Mammary epithelial cell (primary cell): ENCODE results near the gene RBL1.

ENCODE experiments used
- CTCF ChIP-seq, 2 donors: IDR thresholded peaks in 1 of 2; conservative IDR thresholded peaks in 1 of 2; 2 replicates each; pipeline ENCODE4 v1.5.1; 2011 to 2012; ENCODE audit warnings: inconsistent platforms in 2 of 2, low read length in 2 of 2, mild to moderate bottlenecking in 2 of 2, control low read depth in 1 of 2, low read depth in 1 of 2; ENCODE audit not compliant: insufficient read depth in 1 of 2; ENCODE audit errors: extremely low read depth in 1 of 2
- EZH2 ChIP-seq: IDR thresholded peaks from 2 replicates; pipeline ENCODE4 v1.6.1; 2012; ENCODE audit warnings: low read length, inconsistent platforms, borderline replicate concordance

- TF ChIP-seq CTCF (conservative IDR thresholded peaks at IDR 0.05 in 1 of 2, IDR thresholded peaks at IDR 0.05 in 1 of 2; ENCODE audit: extremely low read depth in 1 of 2, insufficient read depth in 1 of 2, low read depth in 1 of 2, low read length in 2 of 2) (no peak), EZH2 (no peak)
Observed at GRCh38 chr20:36969478-36970186, 126.2 kb downstream of the RBL1 start.
